ENCODE data around the gene ALG3. TPM values are rescaled to one million over a fixed set of nuclear protein-coding genes. Genes with fewer than 3 reads are reported as not detected.

Gene ALG3
- total RNA-seq, 1 experiment from 2014 or later, result 59.8 TPM

- peaks cover 9% of the 10 kb centered on the region for H3K36me3 ChIP-seq (replicated peaks; ENCODE audit: control insufficient read depth, insufficient read depth, low read length)
- H3K4me3 ChIP-seq (ENCODE audit: insufficient read depth, low read depth, low read length), result peak within 1 kb of the TSS; percentile 90
- H3K27me3 ChIP-seq (ENCODE audit: control insufficient read depth, insufficient read depth, low read length), result no peaks in the 10 kb centered on the region
- DNase-seq, result peak; percentile 97
Measured at GRCh38 chr3:184249412-184250166, 827 bp upstream of the ALG3 start, which contains the start of gene EEF1AKMT4. EEF1AKMT4 (plus strand) TSS chr3:184249672; CDS start chr3:184249695, 23 bp downstream.

- no peak overlapping the region for H3K4me3 ChIP-seq (ENCODE audit: insufficient read depth, low read depth, low read length)
- H3K27me3 ChIP-seq (ENCODE audit: control insufficient read depth, insufficient read depth, low read length), result no peaks in the 10 kb centered on the region; the same call in 1 of the 2 replicates
- DNase-seq, result peak; percentile 23
Measured at GRCh38 chr3:184242297-184242685, 6.5 kb downstream of the ALG3 start.

GRCh38 chr3:184241447-184242296, 7.1 kb downstream of the ALG3 start:
- peak; percentile 90 for DNase-seq
- H3K36me3 ChIP-seq (replicated peaks; ENCODE audit: control insufficient read depth, insufficient read depth, low read length), result peaks cover 25% of the 10 kb centered on the region
- H3K4me3 ChIP-seq (ENCODE audit: insufficient read depth, low read depth, low read length), result peak overlapping the region; percentile 23; the same call in 1 of the 2 replicates
- H3K27me3 ChIP-seq (ENCODE audit: control insufficient read depth, insufficient read depth, low read length), result no peaks in the 10 kb centered on the region; the same call in 1 of the 2 replicates

More at GRCh38 chr3:184242297-184242685, 6.5 kb downstream of the ALG3 start:
- H3K36me3 ChIP-seq (replicated peaks; ENCODE audit: control insufficient read depth, insufficient read depth, low read length), result peaks cover 25% of the 10 kb centered on the region

- peak; percentile 78 for DNase-seq
- no peaks in the 10 kb centered on the region; the same call in 1 of the 2 replicates for H3K27me3 ChIP-seq (ENCODE audit: control insufficient read depth, insufficient read depth, low read length)
- H3K4me3 ChIP-seq (ENCODE audit: insufficient read depth, low read depth, low read length), result peak overlapping the region; percentile 23; the same call in 1 of the 2 replicates
- peaks cover 25% of the 10 kb centered on the region for H3K36me3 ChIP-seq (replicated peaks; ENCODE audit: control insufficient read depth, insufficient read depth, low read length)
Measured at GRCh38 chr3:184241141-184241446, 7.7 kb downstream of the ALG3 start.

GRCh38 chr3:184240384-184241140, 8.2 kb downstream of the ALG3 start:
- peak; percentile 84 for DNase-seq
- Histone ChIP-seq H3K4me3 (ENCODE audit: insufficient read depth, low read depth, low read length) (no peak overlapping the region), H3K36me3 (replicated peaks; ENCODE audit: control insufficient read depth, insufficient read depth, low read length) (peaks cover 25% of the 10 kb centered on the region), H3K27me3 (ENCODE audit: control insufficient read depth, insufficient read depth, low read length) (no peaks in the 10 kb centered on the region; the same call in 1 of the 2 replicates)

GRCh38 chr3:184239708-184240107, 9.1 kb downstream of the ALG3 start:
- H3K4me3 ChIP-seq (ENCODE audit: insufficient read depth, low read depth, low read length), result no peak overlapping the region
- H3K36me3 ChIP-seq (replicated peaks; ENCODE audit: control insufficient read depth, insufficient read depth, low read length), result peaks cover 16% of the 10 kb centered on the region
- DNase-seq, result no peak
- H3K27me3 ChIP-seq (ENCODE audit: control insufficient read depth, insufficient read depth, low read length), result no peaks in the 10 kb centered on the region; the same call in none of the 2 replicates

- Histone ChIP-seq H3K27me3 (ENCODE audit: control insufficient read depth, insufficient read depth, low read length) (no peaks in the 10 kb centered on the region; the same call in none of the 2 replicates), H3K4me3 (ENCODE audit: insufficient read depth, low read depth, low read length) (no peak overlapping the region), H3K36me3 (replicated peaks; ENCODE audit: control insufficient read depth, insufficient read depth, low read length) (peaks cover 12% of the 10 kb centered on the region)
- peak; percentile 28 for DNase-seq
Measured at GRCh38 chr3:184239221-184239620, 9.5 kb downstream of the ALG3 start.

GRCh38 chr3:184238246-184238818, 10.4 kb downstream of the ALG3 start:
- H3K27me3 ChIP-seq (ENCODE audit: control insufficient read depth, insufficient read depth, low read length), result no peaks in the 10 kb centered on the region; the same call in none of the 2 replicates
- DNase-seq, result peak; percentile 31
- no peak overlapping the region for H3K4me3 ChIP-seq (ENCODE audit: insufficient read depth, low read depth, low read length)
- peaks cover 5% of the 10 kb centered on the region; the same call in 1 of the 2 replicates for H3K36me3 ChIP-seq (replicated peaks; ENCODE audit: control insufficient read depth, insufficient read depth, low read length)

- Histone ChIP-seq H3K27me3 (ENCODE audit: control insufficient read depth, insufficient read depth, low read length) (peaks cover 3% of the 10 kb centered on the region), H3K4me3 (ENCODE audit: insufficient read depth, low read depth, low read length) (no peak overlapping the region), H3K36me3 (replicated peaks; ENCODE audit: control insufficient read depth, insufficient read depth, low read length) (peaks cover 3% of the 10 kb centered on the region; the same call in 1 of the 2 replicates)
- DNase-seq, result peak; percentile 21
Measured at GRCh38 chr3:184237807-184238206, 11.0 kb downstream of the ALG3 start.

GRCh38 chr3:184237211-184237610, 11.6 kb downstream of the ALG3 start:
- peak; percentile 52 for DNase-seq
- no peaks in the 10 kb centered on the region for H3K36me3 ChIP-seq (replicated peaks; ENCODE audit: control insufficient read depth, insufficient read depth, low read length)
- peaks cover 9% of the 10 kb centered on the region for H3K27me3 ChIP-seq (ENCODE audit: control insufficient read depth, insufficient read depth, low read length)
- no peak overlapping the region for H3K4me3 ChIP-seq (ENCODE audit: insufficient read depth, low read depth, low read length)

- no peaks in the 10 kb centered on the region for H3K36me3 ChIP-seq (replicated peaks; ENCODE audit: control insufficient read depth, insufficient read depth, low read length)
- peaks cover 15% of the 10 kb centered on the region for H3K27me3 ChIP-seq (ENCODE audit: control insufficient read depth, insufficient read depth, low read length)
- H3K4me3 ChIP-seq (ENCODE audit: insufficient read depth, low read depth, low read length), result no peak overlapping the region
- DNase-seq, result peak; percentile 51
Measured at GRCh38 chr3:184236636-184237035, 12.1 kb downstream of the ALG3 start.

GRCh38 chr3:184236033-184236410, 12.7 kb downstream of the ALG3 start:
- DNase-seq, result peak; percentile 67
- no peak overlapping the region for H3K4me3 ChIP-seq (ENCODE audit: insufficient read depth, low read depth, low read length)
- H3K36me3 ChIP-seq (replicated peaks; ENCODE audit: control insufficient read depth, insufficient read depth, low read length), result no peaks in the 10 kb centered on the region
- H3K27me3 ChIP-seq (ENCODE audit: control insufficient read depth, insufficient read depth, low read length), result peaks cover 21% of the 10 kb centered on the region

GRCh38 chr3:184235381-184236032, 13.3 kb downstream of the ALG3 start:
- no peaks in the 10 kb centered on the region for H3K36me3 ChIP-seq (replicated peaks; ENCODE audit: control insufficient read depth, insufficient read depth, low read length)
- DNase-seq, result no peak
- no peak overlapping the region for H3K4me3 ChIP-seq (ENCODE audit: insufficient read depth, low read depth, low read length)
- H3K27me3 ChIP-seq (ENCODE audit: control insufficient read depth, insufficient read depth, low read length), result peaks cover 26% of the 10 kb centered on the region
